ENCODE data around the gene NAPEPLD. TPM values are rescaled to one million over a fixed set of nuclear protein-coding genes. Genes with fewer than 3 reads are reported as not detected.
A peak's percentile ranks its signal among the peaks of the same experiment; 100 is the strongest.

NAPEPLD gene
- total and polyA plus RNA-seq, 8 donors: 3.3 to 84.9 (median 27.9) TPM

DNA sequence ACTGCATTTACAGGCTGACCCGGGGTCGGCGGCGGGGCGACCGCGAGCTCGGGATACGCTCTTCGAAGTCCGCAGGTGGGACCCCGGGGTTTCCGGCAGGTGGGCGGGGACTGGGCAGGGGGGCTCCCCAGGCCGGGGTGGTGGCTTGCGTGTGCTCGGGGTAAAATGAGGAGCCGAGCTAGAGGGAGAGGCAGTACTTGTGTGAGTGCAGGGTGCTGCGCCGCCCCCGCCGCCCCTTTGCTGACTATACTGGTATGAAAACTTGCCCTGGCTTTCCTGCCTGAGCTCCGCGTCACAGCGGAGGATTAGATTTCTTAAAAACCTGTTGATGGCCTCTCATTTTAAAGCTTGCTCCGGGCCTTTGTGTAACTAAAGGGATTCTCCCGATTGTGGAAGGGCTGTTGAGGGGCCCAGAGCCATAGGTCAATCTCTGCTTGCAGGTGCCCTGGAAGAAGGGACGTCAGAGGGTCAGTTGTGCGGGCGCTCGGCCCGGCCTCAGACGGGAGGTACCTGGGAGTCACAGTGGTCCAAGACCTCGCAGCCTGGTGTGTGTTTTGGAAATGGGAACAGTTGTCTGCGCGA is 73.5 kb downstream of the NAPEPLD start:
- H3K4me3 ChIP-seq: peak overlapping the region; percentile 65 to 87 (median 78)
- TF ChIP-seq POLR2AphosphoS5 (IDR thresholded peaks at IDR 0.05) (no peak), EP300 (IDR thresholded peaks at IDR 0.05) (no peak), POLR2A (IDR thresholded peaks at IDR 0.05) (no peak)
- TF ChIP-seq, protein P1, sequence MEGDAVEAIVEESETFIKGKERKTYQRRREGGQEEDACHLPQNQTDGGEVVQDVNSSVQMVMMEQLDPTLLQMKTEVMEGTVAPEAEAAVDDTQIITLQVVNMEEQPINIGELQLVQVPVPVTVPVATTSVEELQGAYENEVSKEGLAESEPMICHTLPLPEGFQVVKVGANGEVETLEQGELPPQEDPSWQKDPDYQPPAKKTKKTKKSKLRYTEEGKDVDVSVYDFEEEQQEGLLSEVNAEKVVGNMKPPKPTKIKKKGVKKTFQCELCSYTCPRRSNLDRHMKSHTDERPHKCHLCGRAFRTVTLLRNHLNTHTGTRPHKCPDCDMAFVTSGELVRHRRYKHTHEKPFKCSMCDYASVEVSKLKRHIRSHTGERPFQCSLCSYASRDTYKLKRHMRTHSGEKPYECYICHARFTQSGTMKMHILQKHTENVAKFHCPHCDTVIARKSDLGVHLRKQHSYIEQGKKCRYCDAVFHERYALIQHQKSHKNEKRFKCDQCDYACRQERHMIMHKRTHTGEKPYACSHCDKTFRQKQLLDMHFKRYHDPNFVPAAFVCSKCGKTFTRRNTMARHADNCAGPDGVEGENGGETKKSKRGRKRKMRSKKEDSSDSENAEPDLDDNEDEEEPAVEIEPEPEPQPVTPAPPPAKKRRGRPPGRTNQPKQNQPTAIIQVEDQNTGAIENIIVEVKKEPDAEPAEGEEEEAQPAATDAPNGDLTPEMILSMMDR (IDR thresholded peaks at IDR 0.05): no peak
- peak overlapping the region; percentile 92 to 98 (median 96) for H3K27ac ChIP-seq
- DNase-seq: peak; percentile 58 to 86
- peaks cover 10 to 40% (median 28%) of the 10 kb centered on the region in 4 donors for H3K4me1 ChIP-seq
- H3K9me3 ChIP-seq: no peaks in the 10 kb centered on the region
- intact Hi-C loops (cut with DNase I; ENCODE audit: low total_unique reads): loop anchor here (10.0 kb wide), 1 partner anchor 69 kb away; the partner anchor contains the start of gene NAPEPLD
- no peaks in the 10 kb centered on the region for H3K27me3 ChIP-seq
- no peaks in the 10 kb centered on the region for H3K36me3 ChIP-seq
- 0 to 5% (median 0%) methylated on average over 23 to 36 of the region's 36 CpGs for WGBS, 5 donors

- 0 to 8% (median 1%) methylated on average over 43 to 83 of the region's 83 CpGs for WGBS, 5 donors
- peak within 1 kb of the TSS; percentile 65 to 87 (median 78) for H3K4me3 ChIP-seq
- intact Hi-C loops (cut with DNase I; ENCODE audit: low total_unique reads): loop anchor here (10.0 kb wide), 1 partner anchor 70 kb away; the partner anchor contains the start of gene NAPEPLD
Observed at GRCh38 chr7:103074519-103075336, 74.2 kb downstream of the NAPEPLD start, which contains the start of the genes ARMC10 and FBXL13. Gene ARMC10 (plus strand): TSS chr7:103075140. CDS start chr7:103075273, 133 bp downstream. Gene FBXL13 (minus strand): TSS chr7:103074796.

GRCh38 chr7:103073989-103074518 is 74.8 kb downstream of the NAPEPLD start:
- H3K4me1 ChIP-seq: peaks cover 10 to 40% (median 28%) of the 10 kb centered on the region in 4 donors
- TF ChIP-seq POLR2AphosphoS5 (IDR thresholded peaks at IDR 0.05): no peak
- no peak for TF ChIP-seq EP300 (IDR thresholded peaks at IDR 0.05)
- no peak for TF ChIP-seq POLR2A (IDR thresholded peaks at IDR 0.05)
- TF ChIP-seq, protein P1 (IDR thresholded peaks at IDR 0.05): no peak
- peak overlapping the region; percentile 92 to 98 (median 96) for H3K27ac ChIP-seq
- H3K4me3 ChIP-seq: peak overlapping the region; percentile 65 to 87 (median 78)
- no peaks in the 10 kb centered on the region for H3K9me3 ChIP-seq
- H3K27me3 ChIP-seq: no peaks in the 10 kb centered on the region
- H3K36me3 ChIP-seq: no peaks in the 10 kb centered on the region
- 4 to 9% (median 7%) methylated on average over 6 of the region's 6 CpGs for WGBS, 5 donors
- DNase-seq: peak; percentile 55 to 78
- intact Hi-C loops (cut with DNase I; ENCODE audit: low total_unique reads): loop anchor here (10.0 kb wide), 1 partner anchor 71 kb away; the partner anchor contains the start of gene NAPEPLD

More at GRCh38 chr7:103074519-103075336, 74.2 kb downstream of the NAPEPLD start, which contains the start of the genes ARMC10 and FBXL13:
- peak in 2 of 3 donors; percentile 57 to 68 for TF ChIP-seq POLR2AphosphoS5 (IDR thresholded peaks at IDR 0.05)
- TF ChIP-seq POLR2A (IDR thresholded peaks at IDR 0.05): no peak
- TF ChIP-seq, protein P1 (IDR thresholded peaks at IDR 0.05): peak in 2 of 7 experiments; percentile 17 to 30
- peak; percentile 7 for TF ChIP-seq EP300 (IDR thresholded peaks at IDR 0.05)
- peak within 1 kb of the TSS; percentile 92 to 98 (median 96) for H3K27ac ChIP-seq
- no peaks in the 10 kb centered on the region for H3K36me3 ChIP-seq
- H3K4me1 ChIP-seq: peaks cover 10 to 40% (median 28%) of the 10 kb centered on the region in 4 donors
- H3K27me3 ChIP-seq: no peaks in the 10 kb centered on the region
- no peaks in the 10 kb centered on the region for H3K9me3 ChIP-seq
- peak; percentile 89 to 97 for DNase-seq

GRCh38 chr7:103071000-103071399 is 77.9 kb downstream of the NAPEPLD start:
- TF ChIP-seq POLR2AphosphoS5 (IDR thresholded peaks at IDR 0.05) (no peak), POLR2A (IDR thresholded peaks at IDR 0.05) (no peak), EP300 (IDR thresholded peaks at IDR 0.05) (no peak)
- TF ChIP-seq, protein P1 (IDR thresholded peaks at IDR 0.05): no peak

More at GRCh38 chr7:103071000-103071399, 77.9 kb downstream of the NAPEPLD start:
- H3K27me3 ChIP-seq: no peaks in the 10 kb centered on the region
- H3K4me1 ChIP-seq: peaks cover 2 to 19% (median 15%) of the 10 kb centered on the region in 4 donors
- H3K27ac ChIP-seq: no peak overlapping the region
- no peaks in the 10 kb centered on the region for H3K36me3 ChIP-seq
- no peaks in the 10 kb centered on the region for H3K9me3 ChIP-seq
- 89 to 94% (median 92%) methylated on average over 2 of the region's 2 CpGs for WGBS, 5 donors
- H3K4me3 ChIP-seq: no peak overlapping the region
- intact Hi-C loops (cut with DNase I; ENCODE audit: low total_unique reads): loop anchor here (10.0 kb wide), 1 partner anchor 74 kb away; the partner anchor contains the start of gene NAPEPLD
- no peak for DNase-seq

Data from stomach (tissue), 9 donors.